Measurements from ENCODE around the gene PALM3.
"Not testable (repeated sequence)": the region's sequence is repeated elsewhere in the genome, so short reads cannot be mapped to it uniquely, and the experiment has no call there.

- TF ChIP-seq YY1 (IDR thresholded peaks at IDR 0.05; ENCODE audit: insufficient read depth, insufficient read length); ZNF274 (IDR thresholded peaks at IDR 0.05; ENCODE audit: low read depth, low read length); SUZ12 (IDR thresholded peaks at IDR 0.05; ENCODE audit: extremely low read depth, insufficient read depth, insufficient read length): not testable (repeated sequence)
Measured at GRCh38 chr19:14026652-14027192, 35.2 kb downstream of the PALM3 start.

Measured in NT2/D1 (cell line).